GM23248 (cell line): ENCODE measurements around the gene ZNF593OS. TPM values are rescaled to one million over a fixed set of nuclear protein-coding genes. Genes with fewer than 3 reads are reported as not detected.

ENCODE experiments used
- DNase-seq: peaks from one replicate; pipeline ENCODE4 v3.0.0-alpha.2; 2015
- H2AFZ ChIP-seq: fragments of 200-600 bp; sonication (generic); 2 replicates; pipeline ENCODE4 v1.6.1; 2016; ENCODE audit warnings: antibody characterized with exemption
- H3F3A ChIP-seq: fragments of 200-600 bp; sonication (generic); 2 replicates; pipeline ENCODE4 v1.6.1; 2016; ENCODE audit warnings: mild to moderate bottlenecking, antibody characterized with exemption, mixed run types; ENCODE audit not compliant: insufficient read depth
- H3K27ac ChIP-seq: fragments of 200-600 bp; sonication (generic); 2 replicates; pipeline ENCODE4 v1.5.1; 2016; ENCODE audit warnings: mild to moderate bottlenecking
- H3K27me3 ChIP-seq: fragments of 200-600 bp; sonication (generic); replicated peaks from 2 replicates; pipeline ENCODE4 v1.6.1; 2016; ENCODE audit warnings: mild to moderate bottlenecking; ENCODE audit not compliant: insufficient read depth
- H3K36me3 ChIP-seq: fragments of 200-600 bp; sonication (generic); 2 replicates; pipeline ENCODE4 v1.6.1; 2016; ENCODE audit warnings: low read depth, mild to moderate bottlenecking
- H3K4me1 ChIP-seq: fragments of 200-600 bp; sonication (generic); 2 replicates; pipeline ENCODE4 v1.6.1; 2016; ENCODE audit warnings: mild to moderate bottlenecking; ENCODE audit not compliant: insufficient read depth
- H3K4me2 ChIP-seq: fragments of 200-600 bp; sonication (generic); one replicate; pipeline ENCODE4 v1.6.1; 2016; ENCODE audit warnings: mild to moderate bottlenecking; ENCODE audit not compliant: unreplicated experiment
- H3K4me3 ChIP-seq: fragments of 200-600 bp; sonication (generic); 2 replicates; pipeline ENCODE4 v1.5.1; 2016; ENCODE audit warnings: mild to moderate bottlenecking
- H3K79me2 ChIP-seq: fragments of 200-600 bp; sonication (generic); 2 replicates; pipeline ENCODE4 v1.6.1; 2016; ENCODE audit warnings: mild to moderate bottlenecking; ENCODE audit not compliant: insufficient read depth
- H3K9ac ChIP-seq: fragments of 200-600 bp; sonication (generic); 2 replicates; pipeline ENCODE4 v1.6.1; 2016; ENCODE audit warnings: mild to moderate bottlenecking
- H3K9me2 ChIP-seq: fragments of 200-600 bp; sonication (generic); 2 replicates; pipeline ENCODE4 v1.6.1; 2016; ENCODE audit warnings: mixed run types, mild to moderate bottlenecking, moderate library complexity; ENCODE audit not compliant: insufficient read depth
- H3K9me3 ChIP-seq: fragments of 200-600 bp; sonication (generic); one replicate; pipeline ENCODE4 v1.6.1; 2017; ENCODE audit warnings: low read depth
- H4K20me1 ChIP-seq: fragments of 200-600 bp; sonication (generic); 2 replicates; pipeline ENCODE4 v1.6.0; 2016; ENCODE audit not compliant: insufficient read depth
- EZH2 ChIP-seq: fragments of 200-600 bp; sonication (generic); IDR thresholded peaks from 2 replicates; pipeline ENCODE4 v1.6.1; 2018; ENCODE audit warnings: antibody characterized with exemption, mild to moderate bottlenecking; ENCODE audit not compliant: insufficient read depth, poor library complexity, severe bottlenecking
- EZH2phosphoT487 ChIP-seq: fragments of 200-600 bp; sonication (generic); IDR thresholded peaks from 2 replicates; pipeline ENCODE4 v1.6.1; 2018; ENCODE audit warnings: antibody characterized with exemption, moderate library complexity, mild to moderate bottlenecking, low read depth; ENCODE audit not compliant: insufficient read depth
- WGBS, 2 experiments: methylation state at CpG; one replicate each; pipeline ENCODE4 v1.1.6; 2015 to 2017; ENCODE audit warnings: low lambda C conversion rate in 2 of 2, low coverage in 1 of 2; ENCODE audit errors: missing lambda C conversion rate in 2 of 2; 5-methylcytosine and 5-hydroxymethylcytosine counted together
- in situ Hi-C: fragments of 300-500 bp; cut with MboI; formaldehyde crosslinking; loops from 2 replicates; pipeline ENCODE4 v1.15.0; 2020
- polyA plus RNA-seq: library from polyadenylated mRNA; unstranded; fragments of >200 nt; fragmentation: Nextera tagmentation; extraction: Ambion mirVana; gene quantifications from 2 replicates; pipeline ENCODE4 v1.2.1, GENCODE V29; 2016
- total RNA-seq: library from RNA; depleted of rRNA; stranded (reverse); fragments of >200 nt; shearing (Covaris generic); gene quantifications from 2 replicates; pipeline ENCODE4 v1.2.3, GENCODE V29; 2014

Gene ZNF593OS
- total and polyA plus RNA-seq, 2 experiments from 2014 or later, result 0.85 TPM; not detected in 1

DNA sequence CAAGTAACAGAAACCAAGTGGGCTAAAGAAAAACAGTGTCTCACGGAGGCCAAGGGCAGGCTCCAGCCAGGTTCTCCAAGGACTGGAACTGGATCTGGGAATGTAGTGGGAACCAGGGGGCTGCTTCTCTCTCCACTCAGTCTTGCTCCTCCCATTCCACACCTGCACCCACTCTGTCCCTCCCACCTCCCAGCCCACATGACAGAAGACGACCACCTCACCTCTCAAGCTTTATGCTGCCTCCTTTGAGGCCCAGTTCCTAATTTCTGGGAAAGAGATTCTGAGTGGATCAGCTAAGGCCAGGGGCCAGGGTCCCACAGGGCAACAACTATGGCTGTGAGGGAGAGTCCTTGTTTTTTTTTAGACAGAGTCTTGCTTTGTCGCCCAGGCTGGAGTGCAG is 43.6 kb upstream of the ZNF593OS start:
- in situ Hi-C loops, result no loop called here
- Histone ChIP-seq H3K4me2 (no peak overlapping the region), H3K79me2 (no peaks in the 10 kb centered on the region), H3K4me3 (no peak overlapping the region), H2AFZ (no peak overlapping the region), H3K27me3 (peaks cover 10% of the 10 kb centered on the region), H3K9me2 (no peaks in the 10 kb centered on the region), H4K20me1 (no peaks in the 10 kb centered on the region), H3K27ac (no peak overlapping the region), H3F3A (no peaks in the 10 kb centered on the region), H3K9ac (no peak overlapping the region), H3K9me3 (no peaks in the 10 kb centered on the region), H3K4me1 (no peaks in the 10 kb centered on the region), H3K36me3 (no peaks in the 10 kb centered on the region)
- DNase-seq, result no peak
- TF ChIP-seq EZH2 (no peak), EZH2phosphoT487 (no peak)
- 23 to 27% methylated on average over 3 of the region's 3 CpGs for WGBS, 2 experiments

DNA sequence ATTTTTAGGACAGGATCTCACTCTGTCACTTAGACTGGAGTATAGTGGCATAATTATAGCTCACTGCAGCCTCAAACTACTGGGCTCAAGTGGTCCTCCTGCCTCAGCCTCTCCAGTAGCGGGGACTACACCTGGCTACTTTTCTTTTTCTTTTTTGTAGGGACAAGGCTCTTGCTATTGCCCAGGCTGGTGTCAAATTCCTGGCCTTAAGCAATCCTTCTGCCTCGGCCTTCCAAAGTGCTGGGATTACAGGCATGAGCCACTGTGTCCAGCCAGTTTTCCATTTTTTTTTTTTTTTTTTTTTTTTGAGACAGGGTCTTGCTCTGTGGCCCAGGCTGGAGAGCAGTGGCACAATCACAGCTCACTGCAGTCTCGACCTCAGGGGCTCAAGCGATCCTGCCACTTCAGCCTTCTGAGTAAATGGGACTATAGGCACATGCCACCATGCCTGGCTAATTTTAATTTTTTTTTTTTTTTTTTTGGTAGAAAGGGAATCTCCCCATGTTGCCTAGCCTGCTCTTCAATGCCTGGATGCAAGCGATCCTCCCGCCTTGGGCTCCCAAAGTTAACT is 41.8 kb upstream of the ZNF593OS start:
- Histone ChIP-seq H3K9me2 (no peaks in the 10 kb centered on the region), H3K9me3 (no peaks in the 10 kb centered on the region), H3K9ac (no peak overlapping the region), H3K4me2 (no peak overlapping the region), H3K79me2 (no peaks in the 10 kb centered on the region), H3K36me3 (no peaks in the 10 kb centered on the region), H3K27ac (no peak overlapping the region), H3K4me1 (no peaks in the 10 kb centered on the region), H3K4me3 (no peak overlapping the region), H4K20me1 (no peaks in the 10 kb centered on the region), H2AFZ (no peak overlapping the region), H3F3A (no peaks in the 10 kb centered on the region), H3K27me3 (peaks cover 10% of the 10 kb centered on the region)
- in situ Hi-C loops, result no loop called here
- no peak for DNase-seq
- no peak for TF ChIP-seq EZH2
- TF ChIP-seq EZH2phosphoT487, result no peak
- WGBS, 2 experiments, result 55 to 66% methylated on average over 6 of the region's 6 CpGs

GRCh38 chr1:26212726-26213125 is 41.1 kb upstream of the ZNF593OS start:
- Histone ChIP-seq H3K36me3 (no peaks in the 10 kb centered on the region), H3K27ac (no peak overlapping the region), H3K4me1 (no peaks in the 10 kb centered on the region), H3F3A (no peaks in the 10 kb centered on the region), H3K9me2 (no peaks in the 10 kb centered on the region), H3K4me2 (no peak overlapping the region), H2AFZ (no peak overlapping the region), H3K27me3 (peaks cover 10% of the 10 kb centered on the region), H4K20me1 (no peaks in the 10 kb centered on the region), H3K9me3 (no peaks in the 10 kb centered on the region), H3K9ac (no peak overlapping the region), H3K4me3 (no peak overlapping the region), H3K79me2 (no peaks in the 10 kb centered on the region)
- TF ChIP-seq EZH2 (no peak), EZH2phosphoT487 (no peak)
- no peak for DNase-seq
- WGBS, 2 experiments, result 66 to 69% methylated on average over 5 of the region's 5 CpGs
- in situ Hi-C loops, result no loop called here

DNA sequence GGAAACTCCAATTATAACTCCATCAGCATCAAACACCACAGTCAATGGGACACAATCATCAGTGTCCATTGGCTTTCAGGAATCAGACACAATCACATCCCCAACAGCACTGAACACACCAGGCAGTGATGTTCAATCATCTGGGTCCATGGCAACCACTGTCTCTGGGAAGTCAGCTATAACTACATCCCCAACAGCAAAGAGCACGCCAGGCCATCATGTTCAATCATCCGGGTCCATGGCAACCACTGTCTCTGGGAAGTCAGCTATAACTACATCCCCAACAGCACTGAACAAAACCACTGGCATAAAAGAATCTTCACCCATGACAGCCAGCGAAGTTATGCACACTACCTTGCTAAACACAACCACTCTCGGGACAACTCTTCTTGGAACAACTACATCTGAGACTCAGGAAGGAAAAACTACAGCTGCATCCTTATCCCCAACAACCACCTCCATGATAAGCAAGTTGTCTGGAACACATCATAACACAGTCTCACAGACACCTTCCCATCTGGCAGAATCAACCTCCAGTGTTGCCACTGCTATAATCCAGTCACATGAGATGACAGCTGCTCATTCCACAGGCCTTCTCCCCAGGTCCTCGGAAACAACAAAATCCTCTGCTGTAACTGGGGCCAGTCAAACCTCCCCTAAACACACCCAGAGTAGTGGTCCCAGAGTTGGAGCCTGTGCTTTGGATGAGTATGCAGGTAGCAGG is 38.7 kb upstream of the ZNF593OS start:
- no peak for DNase-seq
- Histone ChIP-seq H3K27me3 (peaks cover 10% of the 10 kb centered on the region; the same call in 1 of the 2 replicates), H3K9me2 (no peaks in the 10 kb centered on the region), H3K36me3 (no peaks in the 10 kb centered on the region), H2AFZ (no peak overlapping the region), H3K4me1 (no peaks in the 10 kb centered on the region), H3F3A (no peaks in the 10 kb centered on the region), H3K4me3 (no peak overlapping the region), H3K79me2 (no peaks in the 10 kb centered on the region), H4K20me1 (no peaks in the 10 kb centered on the region), H3K9me3 (no peaks in the 10 kb centered on the region), H3K27ac (no peak overlapping the region), H3K9ac (no peak overlapping the region), H3K4me2 (no peak overlapping the region)
- in situ Hi-C loops, result no loop called here
- no peak for TF ChIP-seq EZH2phosphoT487
- WGBS, 2 experiments, result 22 to 27% methylated on average over 5 of the region's 5 CpGs
